HEK293 (cell line): Measurements from ENCODE around the gene CYP3A7.

Experiments
- CTCF ChIA-PET: fragments of 350-600 bp; formaldehyde crosslinking; extraction: SDS; loops from one replicate; lab custom pipeline; 2021; ENCODE audit warnings: antibody characterized with exemption; lab: Yijun Ruan, JAX
- POLR2A ChIA-PET: fragments of 300-600 bp; formaldehyde crosslinking; extraction: SDS; loops from one replicate; lab custom pipeline; 2020; ENCODE audit warnings: antibody characterized with exemption, inconsistent platforms; lab: Yijun Ruan, JAX
- H3K27ac ChIP-seq: fragments of 200-500 bp; sonication (Bioruptor generic); 2 replicates; pipeline ENCODE4 v1.5.1; 2014; ENCODE audit warnings: low read depth, low read length, control low read depth, inconsistent platforms; ENCODE audit errors: extremely low read depth
- H3K36me3 ChIP-seq, 2 experiments: fragments of 200-500 bp in 1 of 2; sonication (Bioruptor generic) in 1 of 2; 1 replicate in 1 of 2; 2 replicates in 1 of 2; pipeline ENCODE4 v1.5.1; 2014 to 2017; ENCODE audit warnings: inconsistent platforms in 2 of 2, low read length in 2 of 2; ENCODE audit not compliant: control insufficient read depth in 2 of 2, insufficient read depth in 1 of 2
- H3K4me1 ChIP-seq: fragments of 200-500 bp; sonication (Bioruptor generic); 2 replicates; pipeline ENCODE4 v1.5.1; 2014; ENCODE audit warnings: mild to moderate bottlenecking, low read length, inconsistent platforms; ENCODE audit not compliant: control insufficient read depth, insufficient read depth
- H3K4me3 ChIP-seq: 2 replicates; pipeline ENCODE4 v1.5.1; 2011; ENCODE audit warnings: low read depth, mild to moderate bottlenecking, control low read depth, low read length, moderate library complexity
- H3K9me3 ChIP-seq: fragments of 200-500 bp; sonication (Bioruptor generic); 2 replicates; pipeline ENCODE4 v1.5.1; 2014; ENCODE audit warnings: low read depth, low read length, inconsistent platforms; ENCODE audit not compliant: control insufficient read depth, insufficient read depth
- BCL11B ChIP-seq: fragments of 450-650 bp; formaldehyde crosslinking; IDR thresholded peaks from 2 replicates; pipeline ENCODE4 v1.5.1; 2016; ENCODE audit warnings: low read depth, missing biosample characterization, missing genetic modification characterization
- KLF10 ChIP-seq: fragments of 450-650 bp; IDR thresholded peaks from 2 replicates; pipeline ENCODE4 v1.5.1; 2018; ENCODE audit warnings: missing biosample characterization, mild to moderate bottlenecking, missing genetic modification characterization
- KLF7 ChIP-seq: fragments of 450-650 bp; formaldehyde crosslinking; IDR thresholded peaks from 2 replicates; pipeline ENCODE4 v1.5.1; 2016; ENCODE audit warnings: missing biosample characterization, missing genetic modification characterization, borderline replicate concordance
- SP7 ChIP-seq: fragments of 450-650 bp; formaldehyde crosslinking; IDR thresholded peaks from 2 replicates; pipeline ENCODE4 v1.5.1; 2016; ENCODE audit warnings: missing biosample characterization, missing genetic modification characterization
- ZBTB7A ChIP-seq: fragments of 450-650 bp; formaldehyde crosslinking; IDR thresholded peaks from 2 replicates; pipeline ENCODE4 v1.5.1; 2016; ENCODE audit warnings: low read depth, missing biosample characterization, missing genetic modification characterization
- ZNF114 ChIP-seq: fragments of 450-650 bp; formaldehyde crosslinking; IDR thresholded peaks from 2 replicates; pipeline ENCODE4 v1.5.0; 2017; ENCODE audit warnings: missing biosample characterization, missing genetic modification characterization
- ZNF157 ChIP-seq: fragments of 450-650 bp; formaldehyde crosslinking; IDR thresholded peaks from 2 replicates; pipeline ENCODE4 v1.5.1; 2016; ENCODE audit warnings: missing biosample characterization, missing genetic modification characterization
- ZNF175 ChIP-seq: fragments of 450-650 bp; formaldehyde crosslinking; IDR thresholded peaks from 2 replicates; pipeline ENCODE4 v1.5.1; 2016; ENCODE audit warnings: missing biosample characterization, missing genetic modification characterization
- ZNF221 ChIP-seq: fragments of 450-650 bp; formaldehyde crosslinking; IDR thresholded peaks from 2 replicates; pipeline ENCODE4 v1.5.1; 2017; ENCODE audit warnings: missing biosample characterization, missing genetic modification characterization, borderline replicate concordance
- ZNF248 ChIP-seq: fragments of 450-650 bp; formaldehyde crosslinking; IDR thresholded peaks from 2 replicates; pipeline ENCODE4 v1.5.1; 2017; ENCODE audit warnings: missing biosample characterization, missing genetic modification characterization
- ZNF274 ChIP-seq, 2 experiments: fragments of 200-500 bp in 1 of 2; fragments of 450-650 bp in 1 of 2; sonication (Bioruptor generic) in 1 of 2; formaldehyde crosslinking in 1 of 2; IDR thresholded peaks; 2 replicates each; pipeline versions ENCODE4 v1.5.1 to v1.6.1; 2014 to 2016; ENCODE audit warnings: borderline replicate concordance in 1 of 2, inconsistent platforms in 1 of 2, low read length in 1 of 2, missing biosample characterization in 1 of 2, missing genetic modification characterization in 1 of 2
- ZNF37A ChIP-seq: fragments of 450-650 bp; IDR thresholded peaks from 2 replicates; pipeline ENCODE4 v1.5.1; 2018; ENCODE audit warnings: missing biosample characterization, missing genetic modification characterization
- ZNF529 ChIP-seq: fragments of 450-650 bp; formaldehyde crosslinking; IDR thresholded peaks from 2 replicates; pipeline ENCODE4 v1.5.1; 2017; ENCODE audit warnings: missing genetic modification characterization, missing biosample characterization; ENCODE audit not compliant: insufficient replicate concordance
- ZNF560 ChIP-seq: fragments of 450-650 bp; formaldehyde crosslinking; IDR thresholded peaks from 2 replicates; pipeline ENCODE4 v1.5.1; 2017; ENCODE audit warnings: missing biosample characterization, missing genetic modification characterization, borderline replicate concordance
- ZNF664 ChIP-seq: fragments of 450-650 bp; formaldehyde crosslinking; IDR thresholded peaks from 2 replicates; pipeline ENCODE4 v1.5.1; 2016; ENCODE audit warnings: missing biosample characterization, missing genetic modification characterization
- ZNF704 ChIP-seq: fragments of 450-650 bp; formaldehyde crosslinking; IDR thresholded peaks from 2 replicates; pipeline ENCODE4 v1.5.1; 2016; ENCODE audit warnings: missing biosample characterization, missing genetic modification characterization
- ZNF837 ChIP-seq: fragments of 450-650 bp; formaldehyde crosslinking; IDR thresholded peaks from 2 replicates; pipeline ENCODE4 v1.5.1; 2016; ENCODE audit warnings: missing biosample characterization, missing genetic modification characterization
- TF ChIP-seq, protein P1 (sequence below): fragments of 450-650 bp; formaldehyde crosslinking; IDR thresholded peaks from 2 replicates; pipeline ENCODE4 v1.5.1; 2016; ENCODE audit warnings: missing biosample characterization, missing genetic modification characterization
- TF ChIP-seq, protein P2 (sequence below): fragments of 450-650 bp; formaldehyde crosslinking; IDR thresholded peaks from 2 replicates; pipeline ENCODE4 v1.5.1; 2016; ENCODE audit warnings: missing biosample characterization, missing genetic modification characterization, borderline replicate concordance
- TF ChIP-seq, protein P3 (sequence below): fragments of 450-650 bp; formaldehyde crosslinking; IDR thresholded peaks from 2 replicates; pipeline ENCODE4 v1.5.1; 2016; ENCODE audit warnings: missing biosample characterization, missing genetic modification characterization
- TF ChIP-seq, protein P4 (sequence below): fragments of 450-650 bp; formaldehyde crosslinking; IDR thresholded peaks from 2 replicates; pipeline ENCODE4 v1.5.0; 2017; ENCODE audit warnings: missing biosample characterization, missing genetic modification characterization, borderline replicate concordance

Gene CYP3A7

DNA sequence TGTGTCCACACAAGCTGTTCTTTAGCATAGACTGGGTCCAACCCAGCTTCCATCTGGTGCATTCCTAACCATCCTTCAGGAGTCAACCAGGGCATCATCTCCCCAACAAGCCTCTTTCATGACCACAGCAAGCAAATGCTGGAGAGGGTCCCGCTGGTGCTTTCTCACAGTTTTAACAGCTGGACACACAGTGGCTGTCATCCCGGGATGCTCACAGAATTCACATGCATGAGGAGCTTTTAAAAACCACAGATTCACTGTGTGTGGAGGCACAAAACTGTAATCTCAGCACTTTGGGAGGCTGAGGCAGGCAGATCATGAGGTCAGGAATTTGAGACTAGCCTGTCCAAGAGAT is 6.4 kb upstream of the CYP3A7 start:
- TF ChIP-seq ZNF37A (no peak), BCL11B (no peak), KLF7 (tag by site-specific recombination) (no peak), ZNF157 (tag by site-specific recombination) (no peak), ZNF175 (no peak), ZNF704 (tag by site-specific recombination) (no peak)
- POLR2A ChIA-PET, result no interaction called here
- H3K4me1 ChIP-seq, result no peaks in the 10 kb centered on the region
- no peaks in the 10 kb centered on the region for H3K36me3 ChIP-seq
- no peak overlapping the region for H3K27ac ChIP-seq
- H3K9me3 ChIP-seq, result no peaks in the 10 kb centered on the region
- CTCF ChIA-PET, result no interaction called here
- no peak overlapping the region for H3K4me3 ChIP-seq

GRCh38 chr7:99740573-99741440 is 5.8 kb upstream of the CYP3A7 start:
- POLR2A ChIA-PET, result no interaction called here
- Histone ChIP-seq H3K36me3 (no peaks in the 10 kb centered on the region), H3K4me1 (no peaks in the 10 kb centered on the region), H3K27ac (no peak overlapping the region), H3K9me3 (no peaks in the 10 kb centered on the region), H3K4me3 (no peak overlapping the region)
- CTCF ChIA-PET, result no interaction called here
- TF ChIP-seq, protein P1, sequence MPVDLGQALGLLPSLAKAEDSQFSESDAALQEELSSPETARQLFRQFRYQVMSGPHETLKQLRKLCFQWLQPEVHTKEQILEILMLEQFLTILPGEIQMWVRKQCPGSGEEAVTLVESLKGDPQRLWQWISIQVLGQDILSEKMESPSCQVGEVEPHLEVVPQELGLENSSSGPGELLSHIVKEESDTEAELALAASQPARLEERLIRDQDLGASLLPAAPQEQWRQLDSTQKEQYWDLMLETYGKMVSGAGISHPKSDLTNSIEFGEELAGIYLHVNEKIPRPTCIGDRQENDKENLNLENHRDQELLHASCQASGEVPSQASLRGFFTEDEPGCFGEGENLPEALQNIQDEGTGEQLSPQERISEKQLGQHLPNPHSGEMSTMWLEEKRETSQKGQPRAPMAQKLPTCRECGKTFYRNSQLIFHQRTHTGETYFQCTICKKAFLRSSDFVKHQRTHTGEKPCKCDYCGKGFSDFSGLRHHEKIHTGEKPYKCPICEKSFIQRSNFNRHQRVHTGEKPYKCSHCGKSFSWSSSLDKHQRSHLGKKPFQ (tag by site-specific recombination), result no peak
- TF ChIP-seq ZNF664 (tag by site-specific recombination) (no peak), ZNF529 (tag by site-specific recombination) (no peak), ZNF248 (tag by site-specific recombination) (no peak), ZNF560 (no peak), ZBTB7A (tag by site-specific recombination) (no peak), KLF10 (tag by site-specific recombination) (no peak), ZNF221 (no peak)
- TF ChIP-seq, protein P2, sequence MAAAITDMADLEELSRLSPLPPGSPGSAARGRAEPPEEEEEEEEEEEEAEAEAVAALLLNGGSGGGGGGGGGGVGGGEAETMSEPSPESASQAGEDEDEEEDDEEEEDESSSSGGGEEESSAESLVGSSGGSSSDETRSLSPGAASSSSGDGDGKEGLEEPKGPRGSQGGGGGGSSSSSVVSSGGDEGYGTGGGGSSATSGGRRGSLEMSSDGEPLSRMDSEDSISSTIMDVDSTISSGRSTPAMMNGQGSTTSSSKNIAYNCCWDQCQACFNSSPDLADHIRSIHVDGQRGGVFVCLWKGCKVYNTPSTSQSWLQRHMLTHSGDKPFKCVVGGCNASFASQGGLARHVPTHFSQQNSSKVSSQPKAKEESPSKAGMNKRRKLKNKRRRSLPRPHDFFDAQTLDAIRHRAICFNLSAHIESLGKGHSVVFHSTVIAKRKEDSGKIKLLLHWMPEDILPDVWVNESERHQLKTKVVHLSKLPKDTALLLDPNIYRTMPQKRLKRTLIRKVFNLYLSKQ, result no peak

GRCh38 chr7:99739699-99740572 is 4.9 kb upstream of the CYP3A7 start:
- ChIA-PET CTCF (interaction anchor here (0.6 kb wide), 1 partner anchor 179 kb away, joined by 5 read pairs; no protein-coding TSS in a partner anchor), POLR2A (no interaction called here)
- Histone ChIP-seq H3K4me1 (no peaks in the 10 kb centered on the region), H3K4me3 (no peak overlapping the region), H3K27ac (no peak overlapping the region), H3K36me3 (no peaks in the 10 kb centered on the region), H3K9me3 (no peaks in the 10 kb centered on the region)
- no peak for TF ChIP-seq SP7 (tag by site-specific recombination)
- TF ChIP-seq, protein P3, sequence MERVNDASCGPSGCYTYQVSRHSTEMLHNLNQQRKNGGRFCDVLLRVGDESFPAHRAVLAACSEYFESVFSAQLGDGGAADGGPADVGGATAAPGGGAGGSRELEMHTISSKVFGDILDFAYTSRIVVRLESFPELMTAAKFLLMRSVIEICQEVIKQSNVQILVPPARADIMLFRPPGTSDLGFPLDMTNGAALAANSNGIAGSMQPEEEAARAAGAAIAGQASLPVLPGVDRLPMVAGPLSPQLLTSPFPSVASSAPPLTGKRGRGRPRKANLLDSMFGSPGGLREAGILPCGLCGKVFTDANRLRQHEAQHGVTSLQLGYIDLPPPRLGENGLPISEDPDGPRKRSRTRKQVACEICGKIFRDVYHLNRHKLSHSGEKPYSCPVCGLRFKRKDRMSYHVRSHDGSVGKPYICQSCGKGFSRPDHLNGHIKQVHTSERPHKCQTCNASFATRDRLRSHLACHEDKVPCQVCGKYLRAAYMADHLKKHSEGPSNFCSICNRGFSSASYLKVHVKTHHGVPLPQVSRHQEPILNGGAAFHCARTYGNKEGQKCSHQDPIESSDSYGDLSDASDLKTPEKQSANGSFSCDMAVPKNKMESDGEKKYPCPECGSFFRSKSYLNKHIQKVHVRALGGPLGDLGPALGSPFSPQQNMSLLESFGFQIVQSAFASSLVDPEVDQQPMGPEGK (tag by site-specific recombination), result no peak
- TF ChIP-seq, protein P4, sequence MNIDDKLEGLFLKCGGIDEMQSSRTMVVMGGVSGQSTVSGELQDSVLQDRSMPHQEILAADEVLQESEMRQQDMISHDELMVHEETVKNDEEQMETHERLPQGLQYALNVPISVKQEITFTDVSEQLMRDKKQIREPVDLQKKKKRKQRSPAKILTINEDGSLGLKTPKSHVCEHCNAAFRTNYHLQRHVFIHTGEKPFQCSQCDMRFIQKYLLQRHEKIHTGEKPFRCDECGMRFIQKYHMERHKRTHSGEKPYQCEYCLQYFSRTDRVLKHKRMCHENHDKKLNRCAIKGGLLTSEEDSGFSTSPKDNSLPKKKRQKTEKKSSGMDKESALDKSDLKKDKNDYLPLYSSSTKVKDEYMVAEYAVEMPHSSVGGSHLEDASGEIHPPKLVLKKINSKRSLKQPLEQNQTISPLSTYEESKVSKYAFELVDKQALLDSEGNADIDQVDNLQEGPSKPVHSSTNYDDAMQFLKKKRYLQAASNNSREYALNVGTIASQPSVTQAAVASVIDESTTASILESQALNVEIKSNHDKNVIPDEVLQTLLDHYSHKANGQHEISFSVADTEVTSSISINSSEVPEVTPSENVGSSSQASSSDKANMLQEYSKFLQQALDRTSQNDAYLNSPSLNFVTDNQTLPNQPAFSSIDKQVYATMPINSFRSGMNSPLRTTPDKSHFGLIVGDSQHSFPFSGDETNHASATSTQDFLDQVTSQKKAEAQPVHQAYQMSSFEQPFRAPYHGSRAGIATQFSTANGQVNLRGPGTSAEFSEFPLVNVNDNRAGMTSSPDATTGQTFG, result no peak
- TF ChIP-seq ZNF114, result no peak
- TF ChIP-seq ZNF274 (IDR thresholded peaks at IDR 0.05; ENCODE audit: low read length), result no peak
- TF ChIP-seq ZNF274 (tag by site-specific recombination; IDR thresholded peaks at IDR 0.05; ENCODE audit: borderline replicate concordance), result no peak
- no peak for TF ChIP-seq ZNF837
